ENCODE data around the gene ACSS3. TPM values are rescaled to one million over a fixed set of nuclear protein-coding genes. Genes with fewer than 3 reads are reported as not detected.

ACSS3 gene
- total and polyA plus RNA-seq, 5 donors from 2014 or later, result not detected

DNA sequence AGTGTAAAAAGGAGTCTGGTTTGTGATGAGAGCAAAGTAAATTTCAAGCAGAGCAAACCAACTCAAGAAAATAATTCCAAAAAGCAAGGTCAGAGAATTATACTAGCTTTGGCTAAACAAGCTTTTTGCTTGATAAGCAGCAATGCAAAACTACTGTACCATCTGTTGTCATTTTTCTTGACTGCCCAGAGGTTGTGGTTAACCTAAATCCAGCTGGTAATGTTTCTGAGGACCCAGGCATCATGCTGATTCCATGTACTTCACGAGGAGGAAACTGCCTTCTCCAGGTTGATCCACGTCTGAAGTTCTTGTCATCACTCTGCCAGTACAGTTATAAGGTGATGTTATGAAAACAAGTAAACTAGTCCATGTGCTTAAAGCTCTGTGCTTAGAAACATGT, 185.2 kb downstream of the ACSS3 start:
- Histone ChIP-seq H3K4me1 (ENCODE audit: control insufficient read depth, insufficient read depth, low read length, poor library complexity, severe bottlenecking) (no peaks in the 10 kb centered on the region), H3K27me3 (ENCODE audit: control insufficient read depth, insufficient read depth, low read length) (no peaks in the 10 kb centered on the region), H3K36me3 (ENCODE audit: control insufficient read depth, insufficient read depth, low read length) (no peaks in the 10 kb centered on the region), H3K27ac (ENCODE audit: insufficient read depth, low read length, poor library complexity, severe bottlenecking) (no peak overlapping the region), H3K4me3 (ENCODE audit: low read depth, low read length) (no peak overlapping the region), H3K9me3 (ENCODE audit: control insufficient read depth in 2 of 2, low read length in 2 of 2) (no peaks in the 10 kb centered on the region)
- Mint-ChIP-seq H3K27ac (no peak overlapping the region), H3K4me3 (no peak overlapping the region), H3K4me1 (no peaks in the 10 kb centered on the region), H3K9me3 (peaks cover 0 to 4% (median 3%) of the 10 kb centered on the region in 7 donors), H3K27me3 (no peaks in the 10 kb centered on the region), H3K36me3 (no peaks in the 10 kb centered on the region)
- ATAC-seq (ENCODE audit: low read depth in 2 of 2), result no peak
- no peak for DNase-seq

DNA sequence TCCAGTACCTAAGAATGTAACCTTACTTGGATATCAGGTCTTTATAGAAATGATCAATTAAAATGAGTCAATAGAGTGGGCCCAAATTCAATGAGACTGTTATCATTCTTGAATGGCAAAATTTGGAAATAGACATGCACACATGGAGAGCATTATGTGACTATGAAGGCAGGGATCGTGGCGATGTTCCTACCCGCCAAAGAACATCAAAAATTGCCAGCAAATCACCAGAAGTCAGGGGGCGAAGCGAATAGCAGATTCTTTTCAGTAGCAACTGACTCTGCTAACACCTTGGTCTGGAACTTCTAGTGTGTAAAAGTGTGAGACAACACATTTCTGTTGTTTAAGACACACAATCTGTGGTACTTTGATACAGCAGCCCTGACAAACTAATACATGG, 192.5 kb downstream of the ACSS3 start:
- no peaks in the 10 kb centered on the region for H3K27me3 ChIP-seq (ENCODE audit: control insufficient read depth, insufficient read depth, low read length)
- Mint-ChIP-seq H3K27ac (no peak overlapping the region), H3K9me3 (peaks cover 0 to 15% (median 8%) of the 10 kb centered on the region in 7 donors), H3K36me3 (no peaks in the 10 kb centered on the region), H3K4me3 (no peak overlapping the region), H3K27me3 (no peaks in the 10 kb centered on the region), H3K4me1 (no peaks in the 10 kb centered on the region)
- H3K9me3 ChIP-seq (ENCODE audit: control insufficient read depth in 2 of 2, low read length in 2 of 2), result no peaks in the 10 kb centered on the region
- no peak overlapping the region for H3K27ac ChIP-seq (ENCODE audit: insufficient read depth, low read length, poor library complexity, severe bottlenecking)
- ATAC-seq (ENCODE audit: low read depth in 2 of 2) (no peak), DNase-seq (no peak)
- H3K4me3 ChIP-seq (ENCODE audit: low read depth, low read length), result no peak overlapping the region
- H3K36me3 ChIP-seq (ENCODE audit: control insufficient read depth, insufficient read depth, low read length), result no peaks in the 10 kb centered on the region
- no peaks in the 10 kb centered on the region for H3K4me1 ChIP-seq (ENCODE audit: control insufficient read depth, insufficient read depth, low read length, poor library complexity, severe bottlenecking)

DNA sequence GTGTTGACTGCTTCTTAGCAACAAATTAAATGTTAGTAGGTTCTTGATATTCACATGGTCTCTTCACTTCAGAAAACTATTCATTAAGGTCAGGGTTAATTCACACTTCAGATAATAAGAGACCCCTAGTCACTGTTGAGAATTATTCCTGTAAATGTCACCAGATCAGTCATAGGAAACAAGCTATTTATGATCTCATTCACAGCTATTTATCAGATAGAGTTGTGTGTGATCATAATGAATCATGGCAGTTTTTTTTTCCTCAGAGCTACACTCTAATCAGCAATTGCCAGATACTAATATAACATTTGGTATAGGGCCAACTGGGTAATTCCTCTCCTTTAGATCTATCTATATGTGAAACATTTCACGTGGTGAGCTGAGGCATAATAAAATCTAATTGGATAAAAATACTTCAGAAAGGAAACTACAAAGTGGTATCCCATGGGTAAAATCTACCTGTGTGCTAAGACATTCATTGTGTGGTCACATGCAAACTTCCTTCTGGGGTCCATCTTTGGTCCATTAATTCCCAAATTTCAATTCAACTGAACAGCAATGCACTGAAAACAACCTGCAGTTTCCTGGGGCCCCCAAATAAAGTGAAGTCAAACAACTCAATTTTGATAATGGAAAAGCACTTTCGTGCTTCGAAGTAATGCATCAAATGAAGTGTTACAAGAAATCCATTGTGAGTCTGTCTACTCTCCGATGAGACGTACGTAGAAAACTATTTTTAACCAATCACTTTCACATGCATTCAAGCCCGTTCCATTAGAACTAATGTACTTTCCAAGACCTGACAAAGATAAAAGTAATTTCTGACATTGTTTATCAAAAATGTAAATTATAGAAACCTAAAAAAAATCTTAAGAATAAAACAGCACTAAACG, 197.0 kb downstream of the ACSS3 start:
- no peaks in the 10 kb centered on the region for H3K27me3 Mint-ChIP-seq
- H3K36me3 ChIP-seq (ENCODE audit: control insufficient read depth, insufficient read depth, low read length), result no peaks in the 10 kb centered on the region
- H3K27ac ChIP-seq (ENCODE audit: insufficient read depth, low read length, poor library complexity, severe bottlenecking), result no peak overlapping the region
- DNase-seq (no peak), ATAC-seq (ENCODE audit: low read depth in 2 of 2) (no peak)
- no peaks in the 10 kb centered on the region for H3K36me3 Mint-ChIP-seq
- no peaks in the 10 kb centered on the region for H3K4me1 ChIP-seq (ENCODE audit: control insufficient read depth, insufficient read depth, low read length, poor library complexity, severe bottlenecking)
- no peaks in the 10 kb centered on the region for H3K4me1 Mint-ChIP-seq
- H3K9me3 Mint-ChIP-seq, result peaks cover 0 to 20% (median 8%) of the 10 kb centered on the region in 7 donors
- H3K27ac Mint-ChIP-seq, result no peak overlapping the region
- no peak overlapping the region for H3K4me3 Mint-ChIP-seq
- no peaks in the 10 kb centered on the region for H3K27me3 ChIP-seq (ENCODE audit: control insufficient read depth, insufficient read depth, low read length)
- H3K4me3 ChIP-seq (ENCODE audit: low read depth, low read length), result no peak overlapping the region
- H3K9me3 ChIP-seq (ENCODE audit: control insufficient read depth in 2 of 2, low read length in 2 of 2), result peaks cover 0 to 6% of the 10 kb centered on the region in 2 experiments

DNA sequence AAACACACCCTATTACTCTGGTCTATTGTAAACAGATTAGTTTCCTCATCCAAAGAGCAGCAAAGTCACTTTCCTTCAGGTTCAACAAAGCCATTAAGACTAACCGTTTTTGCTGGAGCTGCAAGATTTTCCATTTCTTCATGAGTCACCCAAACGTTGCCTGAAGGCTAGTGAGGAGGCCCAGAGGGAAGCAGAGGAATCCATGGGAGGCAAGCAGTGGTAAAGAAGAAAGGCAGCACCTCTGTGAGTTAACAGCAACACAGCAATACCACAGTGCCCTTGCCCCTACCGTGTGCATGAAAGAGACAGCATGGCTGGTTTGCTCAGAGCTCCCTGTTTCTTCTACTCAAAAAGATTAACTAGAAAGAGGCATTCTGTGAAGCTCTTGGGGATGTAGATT, 206.3 kb downstream of the ACSS3 start:
- H3K4me1 ChIP-seq (ENCODE audit: control insufficient read depth, insufficient read depth, low read length, poor library complexity, severe bottlenecking), result no peaks in the 10 kb centered on the region
- H3K27me3 Mint-ChIP-seq, result no peaks in the 10 kb centered on the region
- H3K36me3 ChIP-seq (ENCODE audit: control insufficient read depth, insufficient read depth, low read length), result no peaks in the 10 kb centered on the region
- no peaks in the 10 kb centered on the region for H3K4me1 Mint-ChIP-seq
- no peak overlapping the region for H3K27ac Mint-ChIP-seq
- no peaks in the 10 kb centered on the region for H3K27me3 ChIP-seq (ENCODE audit: control insufficient read depth, insufficient read depth, low read length)
- no peak overlapping the region for H3K4me3 ChIP-seq (ENCODE audit: low read depth, low read length)
- H3K9me3 Mint-ChIP-seq, result peaks cover 0 to 4% (median 2%) of the 10 kb centered on the region in 7 donors
- DNase-seq (no peak), ATAC-seq (ENCODE audit: low read depth in 2 of 2) (no peak)
- no peak overlapping the region for H3K4me3 Mint-ChIP-seq
- H3K9me3 ChIP-seq (ENCODE audit: control insufficient read depth in 2 of 2, low read length in 2 of 2), result no peaks in the 10 kb centered on the region
- no peak overlapping the region for H3K27ac ChIP-seq (ENCODE audit: insufficient read depth, low read length, poor library complexity, severe bottlenecking)
- no peaks in the 10 kb centered on the region for H3K36me3 Mint-ChIP-seq

DNA sequence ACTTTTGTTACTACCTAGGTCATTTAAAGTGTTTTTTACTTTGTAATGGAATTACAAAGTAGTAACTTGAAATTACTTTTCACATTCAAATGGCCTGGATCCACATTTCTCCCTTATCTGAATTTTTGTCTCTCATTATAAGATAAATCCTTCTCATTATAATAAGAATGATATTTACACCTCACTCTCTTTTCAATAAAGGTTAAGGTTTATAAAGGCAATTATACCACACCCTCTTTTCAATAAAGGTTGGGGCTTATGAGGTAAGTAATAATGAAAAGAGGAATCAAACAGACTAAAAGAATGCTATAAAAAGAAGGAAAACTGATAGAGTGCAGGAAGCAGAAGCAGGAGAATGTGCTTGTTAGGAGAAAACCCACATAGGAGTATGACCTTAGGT, 210.8 kb downstream of the ACSS3 start:
- H3K27me3 ChIP-seq (ENCODE audit: control insufficient read depth, insufficient read depth, low read length), result no peaks in the 10 kb centered on the region
- no peaks in the 10 kb centered on the region for H3K9me3 ChIP-seq (ENCODE audit: control insufficient read depth in 2 of 2, low read length in 2 of 2)
- H3K4me3 ChIP-seq (ENCODE audit: low read depth, low read length), result no peak overlapping the region
- peaks cover 0 to 3% (median 2%) of the 10 kb centered on the region in 7 donors for H3K9me3 Mint-ChIP-seq
- no peaks in the 10 kb centered on the region for H3K27me3 Mint-ChIP-seq
- H3K27ac Mint-ChIP-seq, result no peak overlapping the region
- DNase-seq, result no peak
- ATAC-seq (ENCODE audit: low read depth in 2 of 2), result no peak
- H3K4me1 ChIP-seq (ENCODE audit: control insufficient read depth, insufficient read depth, low read length, poor library complexity, severe bottlenecking), result no peaks in the 10 kb centered on the region
- H3K27ac ChIP-seq (ENCODE audit: insufficient read depth, low read length, poor library complexity, severe bottlenecking), result no peak overlapping the region
- H3K4me3 Mint-ChIP-seq, result no peak overlapping the region
- no peaks in the 10 kb centered on the region for H3K36me3 Mint-ChIP-seq
- no peaks in the 10 kb centered on the region for H3K36me3 ChIP-seq (ENCODE audit: control insufficient read depth, insufficient read depth, low read length)
- no peaks in the 10 kb centered on the region for H3K4me1 Mint-ChIP-seq

DNA sequence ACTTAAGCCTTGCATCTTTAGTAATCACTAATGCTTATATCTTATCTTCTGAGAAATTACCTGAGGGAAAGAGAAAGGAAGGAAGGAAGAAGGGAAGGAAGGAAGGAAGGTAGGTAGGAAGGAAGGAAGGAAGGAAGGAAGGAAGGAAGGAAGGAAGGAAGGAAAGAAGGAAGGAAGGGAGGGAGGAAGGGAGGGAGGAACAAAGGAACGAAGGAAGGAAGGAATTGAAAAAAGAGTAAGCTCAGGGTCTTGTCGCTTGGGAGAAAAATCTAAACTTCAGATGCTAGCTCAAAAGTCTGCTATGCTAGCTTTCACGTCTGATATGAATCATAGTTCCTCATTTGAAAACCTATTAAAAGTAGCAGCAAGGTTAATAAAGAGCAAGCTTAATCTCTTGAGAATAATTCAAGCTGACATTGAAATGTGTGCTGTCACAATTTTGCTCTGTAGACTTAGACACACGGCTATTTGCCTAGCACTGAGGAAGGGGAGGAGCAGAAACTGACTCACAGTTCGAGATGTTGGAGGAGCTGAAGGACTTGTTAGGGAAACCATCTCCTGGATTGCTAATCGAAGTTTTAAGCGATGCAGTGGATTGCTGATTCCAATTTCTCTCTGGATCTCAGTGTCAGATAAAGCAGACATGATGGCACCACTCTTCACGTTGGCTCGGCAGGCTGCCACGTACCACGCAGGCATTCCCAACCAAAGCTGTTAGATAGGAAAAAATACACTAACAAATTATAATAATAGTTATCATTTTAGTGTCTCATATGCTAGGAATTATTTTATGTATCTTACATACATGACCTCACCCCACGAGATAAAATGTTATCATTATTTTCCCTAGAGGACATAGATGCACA, 216.7 kb downstream of the ACSS3 start:
- Mint-ChIP-seq H3K36me3 (no peaks in the 10 kb centered on the region), H3K4me1 (no peaks in the 10 kb centered on the region), H3K9me3 (peaks cover 0 to 11% (median 0%) of the 10 kb centered on the region in 7 donors), H3K27me3 (no peaks in the 10 kb centered on the region), H3K27ac (no peak overlapping the region), H3K4me3 (no peak overlapping the region)
- H3K9me3 ChIP-seq (ENCODE audit: control insufficient read depth in 2 of 2, low read length in 2 of 2), result no peaks in the 10 kb centered on the region
- H3K36me3 ChIP-seq (ENCODE audit: control insufficient read depth, insufficient read depth, low read length), result no peaks in the 10 kb centered on the region
- no peak overlapping the region for H3K27ac ChIP-seq (ENCODE audit: insufficient read depth, low read length, poor library complexity, severe bottlenecking)
- no peaks in the 10 kb centered on the region for H3K4me1 ChIP-seq (ENCODE audit: control insufficient read depth, insufficient read depth, low read length, poor library complexity, severe bottlenecking)
- H3K4me3 ChIP-seq (ENCODE audit: low read depth, low read length), result no peak overlapping the region
- no peak for DNase-seq
- no peak for ATAC-seq (ENCODE audit: low read depth in 2 of 2)
- H3K27me3 ChIP-seq (ENCODE audit: control insufficient read depth, insufficient read depth, low read length), result no peaks in the 10 kb centered on the region

DNA sequence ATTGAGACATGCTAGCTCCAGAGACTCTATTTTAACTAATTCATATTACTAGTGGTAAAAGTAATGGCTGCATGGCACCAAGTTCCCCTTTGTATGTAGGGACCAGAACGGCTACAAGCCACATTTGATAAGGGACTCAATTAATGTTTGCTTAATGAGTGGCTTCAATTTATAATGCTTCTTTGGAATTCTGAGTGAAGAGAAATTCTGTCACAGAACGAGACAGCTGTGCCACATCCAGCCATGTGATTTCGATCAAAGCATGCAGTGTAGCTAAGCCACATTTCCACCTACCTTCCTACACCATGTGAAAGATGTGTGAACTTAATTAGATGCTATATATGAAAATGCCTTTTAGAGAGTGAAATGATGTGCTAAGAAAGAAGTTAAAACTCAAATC, 217.4 kb downstream of the ACSS3 start:
- no peaks in the 10 kb centered on the region for H3K36me3 Mint-ChIP-seq
- ATAC-seq (ENCODE audit: low read depth in 2 of 2) (no peak), DNase-seq (no peak)
- Histone ChIP-seq H3K4me3 (ENCODE audit: low read depth, low read length) (no peak overlapping the region), H3K4me1 (ENCODE audit: control insufficient read depth, insufficient read depth, low read length, poor library complexity, severe bottlenecking) (no peaks in the 10 kb centered on the region), H3K27me3 (ENCODE audit: control insufficient read depth, insufficient read depth, low read length) (no peaks in the 10 kb centered on the region), H3K36me3 (ENCODE audit: control insufficient read depth, insufficient read depth, low read length) (no peaks in the 10 kb centered on the region), H3K27ac (ENCODE audit: insufficient read depth, low read length, poor library complexity, severe bottlenecking) (no peak overlapping the region), H3K9me3 (ENCODE audit: control insufficient read depth in 2 of 2, low read length in 2 of 2) (no peaks in the 10 kb centered on the region)
- no peak overlapping the region for H3K4me3 Mint-ChIP-seq
- H3K9me3 Mint-ChIP-seq, result peaks cover 0 to 8% (median 0%) of the 10 kb centered on the region in 7 donors
- no peaks in the 10 kb centered on the region for H3K4me1 Mint-ChIP-seq
- no peaks in the 10 kb centered on the region for H3K27me3 Mint-ChIP-seq
- H3K27ac Mint-ChIP-seq, result no peak overlapping the region

Measured in CD4-positive, CD25-positive, alpha-beta regulatory T cell (primary cell).